Stomach (tissue), 9 donors: ENCODE measurements around the gene AFAP1. TPM values are rescaled to one million over a fixed set of nuclear protein-coding genes. Genes with fewer than 3 reads are reported as not detected.

Experiments
- DNase-seq, 2 donors: peaks; one replicate each; pipeline versions ENCODE4 v3.0.0 to v3.0.0-alpha.2; 2013 to 2019
- H3K27ac ChIP-seq, 5 donors: fragments of 200-600 bp in 4 of 5; sonication (generic) in 4 of 5; one replicate each; pipeline ENCODE4 v1.5.1; 2013 to 2019; ENCODE audit warnings: mild to moderate bottlenecking in 1 of 5, moderate library complexity in 1 of 5
- H3K27me3 ChIP-seq, 3 donors: fragments of 200-600 bp; sonication (generic); one replicate each; pipeline ENCODE4 v1.5.1; 2017 to 2019; ENCODE audit warnings: mixed run types in 1 of 3
- H3K36me3 ChIP-seq, 4 donors: fragments of 200-600 bp; sonication (generic); 1 replicate in 3 of 4; 2 replicates in 1 of 4; pipeline ENCODE4 v1.5.1; 2016 to 2019
- H3K4me1 ChIP-seq, 4 donors: fragments of 200-600 bp; sonication (generic); one replicate each; pipeline ENCODE4 v1.5.1; 2016 to 2019
- H3K4me3 ChIP-seq, 4 donors: fragments of 200-600 bp; sonication (generic) in 3 of 4; one replicate each; pipeline ENCODE4 v1.5.1; 2016 to 2019; ENCODE audit warnings: mild to moderate bottlenecking in 1 of 4
- H3K9me3 ChIP-seq, 4 donors: fragments of 200-600 bp; sonication (generic); one replicate each; pipeline ENCODE4 v1.5.1; 2016 to 2019
- EP300 ChIP-seq: sonication (generic); formaldehyde crosslinking; IDR thresholded peaks from one replicate; pipeline ENCODE4 v1.6.1; 2017; ENCODE audit warnings: antibody characterized with exemption
- POLR2A ChIP-seq, 4 donors: fragments of 450-650 bp; IDR thresholded peaks; one replicate each; pipeline ENCODE4 v1.6.1; 2016; ENCODE audit warnings: antibody characterized with exemption in 4 of 4, control low read depth in 2 of 4, mild to moderate bottlenecking in 1 of 4, moderate library complexity in 1 of 4
- POLR2AphosphoS5 ChIP-seq, 3 donors: sonication (generic); formaldehyde crosslinking; IDR thresholded peaks; one replicate each; pipeline ENCODE4 v1.6.1; 2016; ENCODE audit warnings: antibody characterized with exemption in 3 of 3
- whole genome bisulfite sequencing, 5 donors: extraction: QIAGEN DNeasy Blood & Tissue Kit in 3 of 5; methylation state at CpG; one replicate each; pipeline versions ENCODE4 v1.1.5 to v1.1.7; 2013 to 2018; 5-methylcytosine and 5-hydroxymethylcytosine counted together
- intact Hi-C: fragments of 100-400 bp; cut with DNase I; formaldehyde crosslinking; loops from one replicate; pipeline ENCODE4 v1.15.1; 2023; ENCODE audit warnings: low total_unique reads
- polyA plus RNA-seq, 3 donors: library from polyadenylated mRNA; stranded (reverse); fragments of 200-250 nt; gene quantifications; one replicate each; pipeline ENCODE4 v1.2.3, GENCODE V29; 2013
- total RNA-seq, 5 donors: library from RNA; depleted of rRNA; stranded (reverse); fragments of >200 nt; gene quantifications; one replicate each; pipeline versions ENCODE4 v1.1.0 to v1.2.3, GENCODE V29; 2014 to 2016
- TF ChIP-seq, protein P1 (sequence below), 7 experiments: fragments of 450-650 bp in 4 of 7; fragments of 200-600 bp in 3 of 7; sonication (generic) in 3 of 7; IDR thresholded peaks; one replicate each; pipeline ENCODE4 v1.5.1; 2016 to 2019; ENCODE audit warnings: antibody characterized with exemption in 7 of 7, control low read depth in 2 of 7, mild to moderate bottlenecking in 1 of 7
- donor health status: healthy with polysubstance abuse.
- donor health status: Bipolar disorder and iron deficiency.
- donor health status: healthy.

AFAP1 gene
- total and polyA plus RNA-seq, 8 donors: 4.1 to 88.9 (median 12.8) TPM

DNA sequence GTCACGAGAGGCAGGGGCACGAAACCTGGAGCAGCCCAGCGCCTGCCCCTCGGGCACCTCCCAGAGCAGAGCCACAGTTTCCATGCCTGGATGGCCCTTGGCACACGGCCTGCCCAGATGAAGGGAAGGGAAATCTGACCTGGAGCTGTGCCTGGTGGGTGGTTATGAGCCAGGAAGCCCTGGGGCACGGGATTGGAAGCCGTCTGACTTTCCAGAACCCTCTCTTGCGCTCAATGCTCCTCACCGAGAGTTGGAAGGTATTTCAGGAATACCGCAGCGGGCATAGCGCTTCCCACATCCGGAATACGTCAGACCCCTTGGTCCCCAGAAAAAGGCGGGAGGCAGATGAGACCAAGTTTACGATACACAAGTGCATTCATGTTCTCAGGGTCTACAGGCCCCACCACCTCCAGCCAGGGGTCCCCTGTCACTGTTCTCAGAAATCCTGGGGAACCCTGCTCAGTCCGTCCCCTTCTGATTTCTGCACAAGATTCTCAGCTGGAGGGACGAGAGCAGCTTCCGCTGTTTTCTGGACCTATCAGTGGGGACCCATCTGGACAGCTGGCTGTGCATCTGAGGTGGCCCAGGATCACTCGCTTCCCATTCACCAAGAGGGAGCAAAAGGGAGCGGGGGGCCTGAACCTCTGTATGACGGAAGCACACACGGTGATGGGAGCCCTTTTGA lies 172.9 kb downstream of the AFAP1 start:
- WGBS, 5 donors: 81 to 88% (median 86%) methylated on average over 15 to 23 of the region's 23 CpGs
- no peak overlapping the region for H3K27ac ChIP-seq
- TF ChIP-seq, protein P1, sequence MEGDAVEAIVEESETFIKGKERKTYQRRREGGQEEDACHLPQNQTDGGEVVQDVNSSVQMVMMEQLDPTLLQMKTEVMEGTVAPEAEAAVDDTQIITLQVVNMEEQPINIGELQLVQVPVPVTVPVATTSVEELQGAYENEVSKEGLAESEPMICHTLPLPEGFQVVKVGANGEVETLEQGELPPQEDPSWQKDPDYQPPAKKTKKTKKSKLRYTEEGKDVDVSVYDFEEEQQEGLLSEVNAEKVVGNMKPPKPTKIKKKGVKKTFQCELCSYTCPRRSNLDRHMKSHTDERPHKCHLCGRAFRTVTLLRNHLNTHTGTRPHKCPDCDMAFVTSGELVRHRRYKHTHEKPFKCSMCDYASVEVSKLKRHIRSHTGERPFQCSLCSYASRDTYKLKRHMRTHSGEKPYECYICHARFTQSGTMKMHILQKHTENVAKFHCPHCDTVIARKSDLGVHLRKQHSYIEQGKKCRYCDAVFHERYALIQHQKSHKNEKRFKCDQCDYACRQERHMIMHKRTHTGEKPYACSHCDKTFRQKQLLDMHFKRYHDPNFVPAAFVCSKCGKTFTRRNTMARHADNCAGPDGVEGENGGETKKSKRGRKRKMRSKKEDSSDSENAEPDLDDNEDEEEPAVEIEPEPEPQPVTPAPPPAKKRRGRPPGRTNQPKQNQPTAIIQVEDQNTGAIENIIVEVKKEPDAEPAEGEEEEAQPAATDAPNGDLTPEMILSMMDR (IDR thresholded peaks at IDR 0.05): no peak
- TF ChIP-seq POLR2AphosphoS5 (IDR thresholded peaks at IDR 0.05): no peak
- TF ChIP-seq POLR2A (IDR thresholded peaks at IDR 0.05): no peak
- no peak for TF ChIP-seq EP300
- H3K9me3 ChIP-seq: no peaks in the 10 kb centered on the region
- peaks cover 0 to 4% (median 0%) of the 10 kb centered on the region in 4 donors for H3K4me1 ChIP-seq
- no peak for DNase-seq
- peaks cover 32 to 99% (median 93%) of the 10 kb centered on the region in 4 donors for H3K36me3 ChIP-seq
- no peak overlapping the region for H3K4me3 ChIP-seq
- no peaks in the 10 kb centered on the region for H3K27me3 ChIP-seq
- intact Hi-C loops: loop anchor here (5.0 kb wide), 1 partner anchor 35 kb away; no protein-coding TSS in a partner anchor

DNA sequence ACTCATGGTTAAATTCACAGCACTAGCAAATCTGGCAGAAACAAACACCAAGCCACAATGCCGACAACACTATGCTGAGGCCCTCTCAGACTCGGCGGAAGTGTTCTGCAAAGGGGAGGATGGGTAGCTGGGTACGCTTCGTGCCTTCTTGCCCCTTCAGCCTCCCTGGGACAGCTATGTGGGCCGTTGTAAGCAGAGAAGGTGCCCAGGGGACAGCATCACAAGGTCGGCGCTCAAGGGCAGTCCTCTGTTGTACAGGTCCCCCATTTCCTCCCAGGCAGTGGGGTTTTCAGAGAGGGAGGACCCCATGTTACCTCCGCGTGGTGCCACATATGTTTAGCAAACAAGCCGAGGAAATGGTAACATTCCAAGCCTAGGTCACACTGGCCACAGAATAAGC lies 173.6 kb downstream of the AFAP1 start:
- no peak for DNase-seq
- Histone ChIP-seq H3K36me3 (peaks cover 32 to 98% (median 94%) of the 10 kb centered on the region in 4 donors), H3K4me3 (no peak overlapping the region), H3K27me3 (no peaks in the 10 kb centered on the region), H3K27ac (no peak overlapping the region), H3K9me3 (no peaks in the 10 kb centered on the region), H3K4me1 (no peaks in the 10 kb centered on the region)
- intact Hi-C loops: loop anchor here (5.0 kb wide), 1 partner anchor 36 kb away; no protein-coding TSS in a partner anchor
- WGBS, 5 donors: 88 to 94% (median 89%) methylated on average over 11 of the region's 11 CpGs
- TF ChIP-seq, protein P1 (IDR thresholded peaks at IDR 0.05): no peak
- TF ChIP-seq POLR2AphosphoS5 (IDR thresholded peaks at IDR 0.05) (no peak), POLR2A (IDR thresholded peaks at IDR 0.05) (no peak), EP300 (no peak)

DNA sequence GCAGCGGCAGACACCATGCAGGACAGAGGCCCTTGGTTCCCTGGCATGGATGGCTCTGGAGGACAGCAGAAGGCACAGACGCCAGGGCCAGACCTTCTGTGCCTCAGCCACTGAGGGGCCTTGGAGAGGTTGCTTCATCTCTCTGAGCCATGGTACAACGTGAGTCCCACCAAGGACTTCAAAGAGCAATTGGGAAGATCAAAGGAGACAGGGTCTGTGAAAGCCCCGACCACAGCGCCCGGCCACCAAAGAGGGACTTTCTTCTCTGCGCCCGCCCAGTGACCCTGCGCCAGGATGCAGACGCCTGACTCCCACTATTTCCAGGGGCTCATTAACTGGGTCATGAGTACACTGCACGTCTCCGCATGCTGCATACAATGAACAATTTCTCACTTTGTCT lies 174.0 kb downstream of the AFAP1 start:
- TF ChIP-seq POLR2AphosphoS5 (IDR thresholded peaks at IDR 0.05) (no peak), POLR2A (IDR thresholded peaks at IDR 0.05) (no peak), EP300 (no peak)
- TF ChIP-seq, protein P1 (IDR thresholded peaks at IDR 0.05): no peak
- H3K36me3 ChIP-seq: peaks cover 32 to 98% (median 94%) of the 10 kb centered on the region in 4 donors
- H3K4me1 ChIP-seq: no peaks in the 10 kb centered on the region
- intact Hi-C loops: loop anchor here (5.0 kb wide), 1 partner anchor 37 kb away; no protein-coding TSS in a partner anchor
- no peak for DNase-seq
- WGBS, 5 donors: 80 to 92% (median 83%) methylated on average over 12 of the region's 12 CpGs
- H3K4me3 ChIP-seq: no peak overlapping the region
- H3K9me3 ChIP-seq: no peaks in the 10 kb centered on the region
- no peaks in the 10 kb centered on the region for H3K27me3 ChIP-seq
- no peak overlapping the region for H3K27ac ChIP-seq

DNA sequence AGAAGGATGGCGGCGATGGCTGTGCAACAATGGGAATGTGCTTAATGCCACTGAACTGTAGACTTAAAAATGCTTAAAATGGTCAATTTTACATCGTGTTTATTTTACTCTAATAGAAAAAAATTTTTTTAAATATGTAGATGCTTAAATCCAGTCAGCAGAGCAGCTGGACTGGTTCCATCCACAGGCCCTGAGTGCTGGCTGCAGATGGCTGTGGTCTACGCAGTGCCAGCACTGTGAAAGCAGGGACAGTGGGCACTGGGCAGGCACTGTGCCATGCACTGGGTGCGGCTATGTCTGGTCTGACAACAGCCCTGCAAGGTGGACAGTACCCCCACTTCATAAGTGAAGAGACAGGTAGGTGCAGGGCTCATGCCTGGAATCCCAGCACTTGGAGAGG lies 175.2 kb downstream of the AFAP1 start:
- H3K27ac ChIP-seq: no peak overlapping the region
- no peaks in the 10 kb centered on the region for H3K27me3 ChIP-seq
- TF ChIP-seq POLR2AphosphoS5 (IDR thresholded peaks at IDR 0.05): no peak
- no peak for TF ChIP-seq POLR2A (IDR thresholded peaks at IDR 0.05)
- TF ChIP-seq EP300: no peak
- TF ChIP-seq, protein P1 (IDR thresholded peaks at IDR 0.05): no peak
- H3K4me3 ChIP-seq: no peak overlapping the region
- intact Hi-C loops: no loop called here
- peaks cover 30 to 98% (median 89%) of the 10 kb centered on the region in 4 donors for H3K36me3 ChIP-seq
- 87 to 96% (median 93%) methylated on average over 5 of the region's 5 CpGs for WGBS, 5 donors
- no peaks in the 10 kb centered on the region for H3K9me3 ChIP-seq
- no peak for DNase-seq
- H3K4me1 ChIP-seq: no peaks in the 10 kb centered on the region
